K562 (cell line): Measurements from ENCODE around the gene FAM149A. TPM values are rescaled to one million over a fixed set of nuclear protein-coding genes. Genes with fewer than 3 reads are reported as not detected.

Source experiments
- ATAC-seq: fragments of 200-7000 bp; cut with Tn5 transposase; 3 replicates; pipeline ENCODE4 v1.9.1; 2020; ENCODE audit warnings: moderate library complexity
- BruUV-seq: library from RNA; stranded (reverse); fragments of 400-500 nt; replicated peaks from 2 replicates; lab custom pipeline; 2021; lab: Mats Ljungman, UMichigan
- CTCF ChIA-PET: fragments of 300-600 bp; formaldehyde crosslinking; extraction: SDS; loops from one replicate; lab custom pipeline; 2021; ENCODE audit warnings: low intra/inter-chr PET ratio; lab: Yijun Ruan, JAX
- POLR2A ChIA-PET: fragments of 300-600, 350-650 bp; sonication (Branson Sonifier 250); formaldehyde crosslinking; extraction: SDS; loops from one replicate; lab custom pipeline; 2021; ENCODE audit warnings: antibody characterized with exemption, inconsistent platforms; lab: Yijun Ruan, JAX
- DNase-seq, 4 experiments: peaks; one replicate each; pipeline versions ENCODE4 v3.0.0 to v3.0.0-alpha.2; 2011 to 2018; ENCODE audit warnings: low spot score in 3 of 4, mixed read lengths in 3 of 4; ENCODE audit errors: extremely low read depth in 1 of 4
- FAIRE-seq: peaks from 2 replicates; lab custom pipeline; 2011; peaks lifted over from hg19 to GRCh38; lab: Jason Lieb, UNC
- H2AFZ ChIP-seq: 2 replicates; pipeline ENCODE4 v1.6.0; 2011; ENCODE audit warnings: low read depth, low read length, control low read depth, inconsistent platforms
- H3K27ac ChIP-seq: fragments of 200-600 bp; 3 replicates; pipeline ENCODE4 v1.8.0; 2011; ENCODE audit warnings: low read depth, mild to moderate bottlenecking, control low read depth, inconsistent platforms, low read length, moderate library complexity, mixed read lengths; ENCODE audit errors: extremely low read depth
- H3K27me3 ChIP-seq, 2 experiments: fragments of 300-600 bp in 1 of 2; 2 replicates in 1 of 2; 3 replicates in 1 of 2; pipeline versions ENCODE4 v1.6.0 to v1.8.0; 2011; ENCODE audit warnings: inconsistent platforms in 2 of 2, low read length in 2 of 2, mild to moderate bottlenecking in 1 of 2, mixed read lengths in 1 of 2, moderate library complexity in 1 of 2; ENCODE audit not compliant: control insufficient read depth in 2 of 2, insufficient read depth in 2 of 2
- H3K36me3 ChIP-seq: fragments of 300-600 bp; 3 replicates; pipeline ENCODE4 v1.8.0; 2011; ENCODE audit warnings: mild to moderate bottlenecking, low read length, inconsistent platforms; ENCODE audit not compliant: control insufficient read depth, insufficient read depth
- H3K4me1 ChIP-seq, 2 experiments: fragments of 200-600 bp in 1 of 2; replicated peaks in 1 of 2; 2 replicates in 1 of 2; 3 replicates in 1 of 2; pipeline versions ENCODE4 v1.5.1 to v1.8.0; 2011; ENCODE audit warnings: inconsistent platforms in 2 of 2, low read length in 2 of 2, mild to moderate bottlenecking in 1 of 2, mixed read lengths in 1 of 2, moderate library complexity in 1 of 2; ENCODE audit not compliant: control insufficient read depth in 2 of 2, insufficient read depth in 2 of 2
- H3K4me2 ChIP-seq: 2 replicates; pipeline ENCODE4 v1.6.1; 2011; ENCODE audit warnings: low read length, control low read depth, inconsistent platforms, mixed read lengths; ENCODE audit not compliant: insufficient read depth
- H3K4me3 ChIP-seq: fragments of 200-600 bp; sonication (generic), shearing (Covaris generic); 2 replicates; pipeline ENCODE4 v1.5.1; 2016; ENCODE audit warnings: control low read depth, inconsistent platforms
- H3K79me2 ChIP-seq: fragments of 200-600 bp; 3 replicates; pipeline ENCODE4 v1.8.0; 2011; ENCODE audit warnings: low read length, inconsistent platforms; ENCODE audit not compliant: control insufficient read depth, insufficient read depth
- H3K9ac ChIP-seq, 2 experiments: 2 replicates each; pipeline versions ENCODE4 v1.6.0 to v1.6.1; 2011; ENCODE audit warnings: low read depth in 2 of 2, low read length in 2 of 2, control low read depth in 1 of 2, inconsistent platforms in 1 of 2, mild to moderate bottlenecking in 1 of 2, mixed read lengths in 1 of 2; ENCODE audit not compliant: insufficient read depth in 1 of 2
- H3K9me1 ChIP-seq: one replicate; pipeline ENCODE4 v1.6.0; 2011; ENCODE audit warnings: inconsistent platforms, mild to moderate bottlenecking, low read length, moderate library complexity; ENCODE audit not compliant: control insufficient read depth, insufficient read depth
- H3K9me3 ChIP-seq: replicated peaks from 2 replicates; pipeline ENCODE4 v1.5.1; 2011; ENCODE audit warnings: low read depth, low read length, inconsistent platforms; ENCODE audit not compliant: control insufficient read depth, insufficient read depth
- H4K20me1 ChIP-seq: replicated peaks from 2 replicates; pipeline ENCODE4 v1.6.1; 2011; ENCODE audit warnings: low read length, inconsistent platforms, mixed read lengths; ENCODE audit not compliant: control insufficient read depth, insufficient read depth
- CC2D1A ChIP-seq: fragments of 450-650 bp; IDR thresholded peaks from 2 replicates; pipeline ENCODE4 v1.6.1; 2017; ENCODE audit warnings: mild to moderate bottlenecking
- CGGBP1 ChIP-seq: fragments of 250-450 bp; sonication (Bioruptor Pico); IDR thresholded peaks from 2 replicates; pipeline ENCODE4 v1.9.0; 2021; ENCODE audit warnings: mild to moderate bottlenecking
- ETS2 ChIP-seq: IDR thresholded peaks from 2 replicates; pipeline ENCODE4 v1.6.1; 2016; ENCODE audit warnings: borderline replicate concordance, missing genetic modification characterization, mild to moderate bottlenecking, moderate library complexity, missing compliant biosample characterization; ENCODE audit not compliant: poor library complexity, severe bottlenecking
- FOS ChIP-seq: IDR thresholded peaks from 3 replicates; pipeline ENCODE4 v1.6.1; 2011; ENCODE audit not compliant: insufficient read length; ENCODE audit errors: extremely low read depth
- KAT7 ChIP-seq: sonication (generic); formaldehyde crosslinking; IDR thresholded peaks from 2 replicates; pipeline ENCODE4 v1.8.0; 2022; ENCODE audit warnings: missing genetic modification reagents, mild to moderate bottlenecking, borderline replicate concordance
- KLF13 ChIP-seq: fragments of 450-650 bp; IDR thresholded peaks from 2 replicates; pipeline ENCODE4 v1.6.1; 2016; ENCODE audit warnings: missing genetic modification characterization, low read depth, mild to moderate bottlenecking, missing compliant biosample characterization, moderate library complexity, borderline replicate concordance
- MITF ChIP-seq: IDR thresholded peaks from 2 replicates; pipeline ENCODE4 v1.6.1; 2014; ENCODE audit warnings: antibody characterized with exemption
- NCOA2 ChIP-seq, 2 experiments: fragments of 450-650 bp; IDR thresholded peaks; 2 replicates each; pipeline ENCODE4 v1.6.1; 2018; ENCODE audit warnings: mild to moderate bottlenecking in 2 of 2, moderate library complexity in 1 of 2; ENCODE audit not compliant: partially characterized antibody in 2 of 2
- NELFE ChIP-seq: IDR thresholded peaks from 2 replicates; pipeline ENCODE4 v1.6.1; 2011; ENCODE audit warnings: mild to moderate bottlenecking; ENCODE audit not compliant: insufficient read depth, insufficient read length
- RNF219 ChIP-seq: fragments of 250-450 bp; sonication (Bioruptor Pico); IDR thresholded peaks from 2 replicates; pipeline ENCODE4 v1.5.0; 2022; ENCODE audit warnings: mild to moderate bottlenecking
- U2AF1 ChIP-seq: fragments of 200-400 bp; formaldehyde crosslinking; optimal IDR thresholded peaks from 2 replicates; pipeline ENCODE3; 2017; ENCODE audit warnings: mild to moderate bottlenecking, low read depth, low read length, moderate library complexity
- WGBS: fragments of 100-300 bp; shearing (Covaris generic); methylation state at CpG from one replicate; pipeline ENCODE4 v1.1.6; 2016; ENCODE audit warnings: low coverage, mixed read lengths; ENCODE audit not compliant: insufficient coverage; ENCODE audit errors: missing lambda C conversion rate; 5-methylcytosine and 5-hydroxymethylcytosine counted together
- in situ Hi-C: fragments of 300-500 bp; cut with MboI; formaldehyde crosslinking; loops from 4 replicates; pipeline ENCODE4 v1.15.0; 2018; ENCODE audit warnings: inconsistent platforms, mixed read lengths
- intact Hi-C: fragments of 100-400 bp; cut with micrococcal nuclease; formaldehyde crosslinking; loops from 2 replicates; pipeline ENCODE4 v1.14.2; 2022
- polyA plus RNA-seq, 8 experiments: library from polyadenylated mRNA; depleted of rRNA in 4 of 8; stranded (reverse) in 5 of 8; unstranded in 3 of 8; fragments of >200 nt; fragmentation: Nextera tagmentation in 2 of 8; fragmentation: Illumina TruSeq in 1 of 8; extraction: Ambion mirVana in 2 of 8; extraction: Trizol in 1 of 8; gene quantifications; 2 replicates each; pipeline versions ENCODE4 v1.2.1 to v1.2.3, GENCODE V29; 2011 to 2014; ENCODE audit warnings: inconsistent platforms in 1 of 8, missing spikeins in 1 of 8
- total RNA-seq, 7 experiments: library from RNA; depleted of rRNA in 6 of 7; stranded (reverse); fragments of >200 nt in 6 of 7; fragmentation: Illumina TruSeq in 2 of 7; extraction: Trizol in 2 of 7; gene quantifications; 2 replicates each; pipeline versions ENCODE4 v1.2.1 to v1.2.3, GENCODE V29; 2011 to 2021; ENCODE audit warnings: low replicate concordance in 1 of 7
- TF ChIP-seq, protein P1 (sequence below): fragments of 250-450 bp; sonication (Bioruptor Pico); IDR thresholded peaks from 2 replicates; pipeline ENCODE4 v1.8.0; 2021; ENCODE audit warnings: moderate library complexity, mild to moderate bottlenecking, inconsistent platforms

FAM149A gene
- total and polyA plus RNA-seq, 9 of the 15 experiments (the other 6 are each of a cell fraction or from before 2014, with no cell fraction given) = not detected

- Histone ChIP-seq H3K4me1 (peaks cover 0 to 2% of the 10 kb centered on the region in 2 experiments; a peak in 2 of 5 replicates), H2AFZ (no peak overlapping the region), H4K20me1 (no peaks in the 10 kb centered on the region), H3K27me3 (peaks cover 35 to 67% of the 10 kb centered on the region in 2 experiments), H3K36me3 (no peaks in the 10 kb centered on the region), H3K9me1 (no peaks in the 10 kb centered on the region), H3K4me2 (no peak overlapping the region), H3K9me3 (no peaks in the 10 kb centered on the region), H3K4me3 (no peak overlapping the region), H3K9ac (no peak overlapping the region), H3K27ac (no peak overlapping the region), H3K79me2 (no peaks in the 10 kb centered on the region)
- FAIRE-seq = no peak
- in situ Hi-C loops = no loop called here
- no TSS peak for BruUV-seq
- DNase-seq = peak in 1 of 4 experiments; percentile 7
- TF ChIP-seq CC2D1A = no peak
- TF ChIP-seq, protein P1, sequence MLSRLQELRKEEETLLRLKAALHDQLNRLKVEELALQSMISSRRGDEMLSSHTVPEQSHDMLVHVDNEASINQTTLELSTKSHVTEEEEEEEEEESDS (CRISPR knock-in tag) = no peak
- no peak for TF ChIP-seq NCOA2 (IDR thresholded peaks at IDR 0.05; ENCODE audit: partially characterized antibody in 2 of 2)
- TF ChIP-seq RNF219 = no peak
- TF ChIP-seq ETS2 (tag) = no peak
- no peak for TF ChIP-seq FOS
- no peak for TF ChIP-seq CGGBP1 (CRISPR knock-in tag)
- no peak for TF ChIP-seq KAT7
- no peak for TF ChIP-seq MITF
- no peak for TF ChIP-seq NELFE
- no peak for TF ChIP-seq KLF13 (tag)
- TF ChIP-seq U2AF1 = no peak
- ChIA-PET POLR2A (no interaction called here), CTCF (no interaction called here)
- intact Hi-C loops = no loop called here
- no peak for ATAC-seq
- 7% methylated on average over 15 of the region's 18 CpGs for WGBS
Measured at GRCh38 chr4:186169333-186169944, 64.9 kb downstream of the FAM149A start.
